Measurements from ENCODE around the gene SLC7A1. TPM values are rescaled to one million over a fixed set of nuclear protein-coding genes. Genes with fewer than 3 reads are reported as not detected.

The SLC7A1 gene
- total RNA-seq, 4 donors from 2014 or later, result 1.6 to 4.6 (median 3.7) TPM

- intact Hi-C loops (cut with DNase I; ENCODE audit: low total_unique reads) (no loop called here), in situ Hi-C loops (cut with MboI; ENCODE audit: low sequenced_read_pairs in 4 of 4) (no loop called here)
- Histone ChIP-seq H3K4me3 (no peak overlapping the region), H3K9me3 (no peaks in the 10 kb centered on the region), H3K27me3 (peaks cover 4 to 11% (median 7%) of the 10 kb centered on the region in 3 donors), H3K36me3 (no peaks in the 10 kb centered on the region), H3K27ac (no peak overlapping the region), H3K4me1 (peaks cover 0 to 8% of the 10 kb centered on the region in 2 donors)
- ATAC-seq (no peak), DNase-seq (no peak)
- TF ChIP-seq CTCF (IDR thresholded peaks at IDR 0.05 in 4 of 5, conservative IDR thresholded peaks at IDR 0.05 in 1 of 5) (no peak), POLR2A (IDR thresholded peaks at IDR 0.05) (no peak)
Measured at GRCh38 chr13:29496241-29496712, 99.2 kb downstream of the SLC7A1 start.

GRCh38 chr13:29494520-29494919, 101.0 kb downstream of the SLC7A1 start:
- in situ Hi-C loops (cut with MboI; ENCODE audit: low sequenced_read_pairs in 4 of 4), result no loop called here
- Histone ChIP-seq H3K4me1 (peaks cover 0 to 8% of the 10 kb centered on the region in 2 donors), H3K36me3 (no peaks in the 10 kb centered on the region), H3K9me3 (no peaks in the 10 kb centered on the region), H3K27ac (no peak overlapping the region), H3K4me3 (no peak overlapping the region), H3K27me3 (peaks cover 4 to 9% (median 7%) of the 10 kb centered on the region in 3 donors)
- intact Hi-C loops (cut with DNase I; ENCODE audit: low total_unique reads), result no loop called here
- ATAC-seq (no peak), DNase-seq (no peak)
- TF ChIP-seq CTCF (IDR thresholded peaks at IDR 0.05 in 4 of 5, conservative IDR thresholded peaks at IDR 0.05 in 1 of 5) (no peak), POLR2A (IDR thresholded peaks at IDR 0.05) (no peak)

GRCh38 chr13:29493796-29494195, 101.7 kb downstream of the SLC7A1 start:
- TF ChIP-seq POLR2A (IDR thresholded peaks at IDR 0.05), result no peak
- no peak for TF ChIP-seq CTCF (IDR thresholded peaks at IDR 0.05 in 4 of 5, conservative IDR thresholded peaks at IDR 0.05 in 1 of 5)
- Histone ChIP-seq H3K4me3 (no peak overlapping the region), H3K9me3 (no peaks in the 10 kb centered on the region), H3K4me1 (peaks cover 0 to 8% of the 10 kb centered on the region in 2 donors), H3K27ac (no peak overlapping the region), H3K27me3 (peaks cover 4 to 9% (median 7%) of the 10 kb centered on the region in 3 donors), H3K36me3 (no peaks in the 10 kb centered on the region)
- no peak for ATAC-seq
- DNase-seq, result no peak
- intact Hi-C loops (cut with DNase I; ENCODE audit: low total_unique reads) (no loop called here), in situ Hi-C loops (cut with MboI; ENCODE audit: low sequenced_read_pairs in 4 of 4) (no loop called here)

- no peak overlapping the region for H3K4me3 ChIP-seq
- intact Hi-C loops (cut with DNase I; ENCODE audit: low total_unique reads), result no loop called here
- H3K4me1 ChIP-seq, result peaks cover 0 to under 1% of the 10 kb centered on the region in 2 donors
- no peaks in the 10 kb centered on the region for H3K9me3 ChIP-seq
- DNase-seq, result no peak
- H3K36me3 ChIP-seq, result no peaks in the 10 kb centered on the region
- no peak for ATAC-seq
- H3K27me3 ChIP-seq, result peaks cover 0 to 9% (median 7%) of the 10 kb centered on the region in 3 donors
- in situ Hi-C loops (cut with MboI; ENCODE audit: low sequenced_read_pairs in 4 of 4), result no loop called here
- TF ChIP-seq POLR2A (IDR thresholded peaks at IDR 0.05), result no peak
- TF ChIP-seq CTCF (IDR thresholded peaks at IDR 0.05 in 4 of 5, conservative IDR thresholded peaks at IDR 0.05 in 1 of 5), result no peak
- H3K27ac ChIP-seq, result no peak overlapping the region
Measured at GRCh38 chr13:29491248-29491647, 104.2 kb downstream of the SLC7A1 start.

- H3K9me3 ChIP-seq, result no peaks in the 10 kb centered on the region
- no peak for ATAC-seq
- no peak overlapping the region for H3K4me3 ChIP-seq
- no peak overlapping the region for H3K27ac ChIP-seq
- no peak for TF ChIP-seq CTCF (IDR thresholded peaks at IDR 0.05 in 4 of 5, conservative IDR thresholded peaks at IDR 0.05 in 1 of 5)
- no peak for TF ChIP-seq POLR2A (IDR thresholded peaks at IDR 0.05)
- H3K27me3 ChIP-seq, result peaks cover 0 to 9% (median 7%) of the 10 kb centered on the region in 3 donors
- in situ Hi-C loops (cut with MboI; ENCODE audit: low sequenced_read_pairs in 4 of 4) (no loop called here), intact Hi-C loops (cut with DNase I; ENCODE audit: low total_unique reads) (no loop called here)
- DNase-seq, result no peak
- H3K4me1 ChIP-seq, result no peaks in the 10 kb centered on the region
- no peaks in the 10 kb centered on the region for H3K36me3 ChIP-seq
Measured at GRCh38 chr13:29490561-29490885, 105.0 kb downstream of the SLC7A1 start.
